ENCODE data around the gene OR2Y1.

The OR2Y1 gene

DNA sequence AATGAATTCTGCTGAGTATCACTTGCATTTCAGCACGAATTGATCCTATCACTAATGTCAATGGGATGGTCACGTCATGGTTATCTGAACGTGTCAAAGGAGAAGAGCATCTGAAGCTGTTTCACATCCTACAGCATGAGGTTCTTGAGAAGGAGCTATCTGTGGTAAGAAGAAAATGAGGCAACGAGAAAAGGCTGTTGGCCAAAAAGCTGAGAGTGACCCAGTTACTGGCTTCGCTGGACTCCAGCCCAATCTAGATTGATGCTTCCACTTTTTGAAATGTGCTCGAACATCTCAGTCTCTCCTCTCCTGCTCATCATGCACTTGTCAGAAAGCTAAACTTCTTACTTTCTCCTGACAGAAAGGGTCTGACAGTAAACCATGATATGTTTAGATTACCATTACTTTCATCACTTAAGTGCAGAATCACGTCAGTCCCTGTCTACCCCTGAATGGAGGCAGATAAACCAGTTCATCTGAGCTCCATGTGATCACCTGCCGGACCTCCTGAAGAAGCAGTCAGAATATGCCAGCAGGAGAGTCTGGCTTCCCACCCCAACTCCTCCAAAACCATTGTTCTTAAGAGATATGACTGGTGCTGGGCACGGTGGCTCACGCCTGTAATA, 40.2 kb upstream of the OR2Y1 start:
- 0 out of 2 replicates have a peak, but pooled peaks cover 3% of the 10 kb centered on the region for H3F3A ChIP-seq (ENCODE audit: insufficient read depth, low read length)
- H3K4me3 ChIP-seq (ENCODE audit: low read length): no peak overlapping the region
- H2AFZ ChIP-seq (ENCODE audit: low read length): no peak overlapping the region
- H3K36me3 ChIP-seq (replicated peaks; ENCODE audit: insufficient read depth, low read length): no peaks in the 10 kb centered on the region
- no peaks in the 10 kb centered on the region for H4K20me1 ChIP-seq (ENCODE audit: insufficient read depth, low read length)
- H3K4me1 ChIP-seq (ENCODE audit: low read length): no peaks in the 10 kb centered on the region
- H3K27me3 ChIP-seq (replicated peaks; ENCODE audit: insufficient read depth, low read length): no peaks in the 10 kb centered on the region
- DNase-seq: no peak
- no peak overlapping the region for H3K27ac ChIP-seq (ENCODE audit: low read length)
- no peak overlapping the region for H3K4me2 ChIP-seq (ENCODE audit: low read depth, low read length)
- no peaks in the 10 kb centered on the region for H3K9me2 ChIP-seq (replicated peaks; ENCODE audit: insufficient read depth, low read length)
- H3K9me3 ChIP-seq (replicated peaks; ENCODE audit: insufficient read depth, low read length): no peaks in the 10 kb centered on the region
- TF ChIP-seq EZH2phosphoT487 (IDR thresholded peaks at IDR 0.05; ENCODE audit: low read length) (no peak), EZH2 (optimal IDR thresholded peaks at IDR 0.05; ENCODE audit: low read depth, low read length) (no peak)
- TF ChIP-seq, protein P1, sequence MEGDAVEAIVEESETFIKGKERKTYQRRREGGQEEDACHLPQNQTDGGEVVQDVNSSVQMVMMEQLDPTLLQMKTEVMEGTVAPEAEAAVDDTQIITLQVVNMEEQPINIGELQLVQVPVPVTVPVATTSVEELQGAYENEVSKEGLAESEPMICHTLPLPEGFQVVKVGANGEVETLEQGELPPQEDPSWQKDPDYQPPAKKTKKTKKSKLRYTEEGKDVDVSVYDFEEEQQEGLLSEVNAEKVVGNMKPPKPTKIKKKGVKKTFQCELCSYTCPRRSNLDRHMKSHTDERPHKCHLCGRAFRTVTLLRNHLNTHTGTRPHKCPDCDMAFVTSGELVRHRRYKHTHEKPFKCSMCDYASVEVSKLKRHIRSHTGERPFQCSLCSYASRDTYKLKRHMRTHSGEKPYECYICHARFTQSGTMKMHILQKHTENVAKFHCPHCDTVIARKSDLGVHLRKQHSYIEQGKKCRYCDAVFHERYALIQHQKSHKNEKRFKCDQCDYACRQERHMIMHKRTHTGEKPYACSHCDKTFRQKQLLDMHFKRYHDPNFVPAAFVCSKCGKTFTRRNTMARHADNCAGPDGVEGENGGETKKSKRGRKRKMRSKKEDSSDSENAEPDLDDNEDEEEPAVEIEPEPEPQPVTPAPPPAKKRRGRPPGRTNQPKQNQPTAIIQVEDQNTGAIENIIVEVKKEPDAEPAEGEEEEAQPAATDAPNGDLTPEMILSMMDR (IDR thresholded peaks at IDR 0.05; ENCODE audit: low read length): no peak
- H3K9ac ChIP-seq (ENCODE audit: low read length): no peak overlapping the region
- no peaks in the 10 kb centered on the region for H3K79me2 ChIP-seq (ENCODE audit: low read length)

DNA sequence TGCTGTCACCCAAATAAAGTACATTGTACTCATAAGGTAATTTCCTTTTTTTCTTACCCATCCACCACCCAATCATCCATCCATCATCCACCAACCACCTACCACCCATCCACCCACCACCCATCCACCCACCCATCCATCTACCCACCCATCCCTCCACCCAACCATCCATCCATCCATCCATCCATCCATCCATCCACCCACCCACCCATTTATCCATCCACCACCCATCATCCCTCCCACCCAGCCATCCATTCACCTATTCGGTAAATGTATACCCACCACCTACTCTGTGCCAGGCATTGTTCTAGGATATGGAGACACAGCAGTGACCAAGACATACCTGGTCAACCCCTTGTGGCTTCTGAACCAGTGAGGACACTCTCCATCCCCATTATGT, 37.6 kb upstream of the OR2Y1 start:
- Histone ChIP-seq H3K4me2 (ENCODE audit: low read depth, low read length) (no peak overlapping the region), H3K27me3 (replicated peaks; ENCODE audit: insufficient read depth, low read length) (no peaks in the 10 kb centered on the region), H3K4me3 (ENCODE audit: low read length) (no peak overlapping the region), H3K9me2 (replicated peaks; ENCODE audit: insufficient read depth, low read length) (no peaks in the 10 kb centered on the region), H3K9me3 (replicated peaks; ENCODE audit: insufficient read depth, low read length) (no peaks in the 10 kb centered on the region), H4K20me1 (ENCODE audit: insufficient read depth, low read length) (no peaks in the 10 kb centered on the region), H3K27ac (ENCODE audit: low read length) (no peak overlapping the region), H3K9ac (ENCODE audit: low read length) (no peak overlapping the region), H3K36me3 (replicated peaks; ENCODE audit: insufficient read depth, low read length) (no peaks in the 10 kb centered on the region), H3K4me1 (ENCODE audit: low read length) (no peaks in the 10 kb centered on the region), H3F3A (ENCODE audit: insufficient read depth, low read length) (no peaks in the 10 kb centered on the region), H2AFZ (ENCODE audit: low read length) (no peak overlapping the region), H3K79me2 (ENCODE audit: low read length) (no peaks in the 10 kb centered on the region)
- DNase-seq: no peak
- TF ChIP-seq, protein P1 (IDR thresholded peaks at IDR 0.05; ENCODE audit: low read length): no peak
- TF ChIP-seq EZH2 (optimal IDR thresholded peaks at IDR 0.05; ENCODE audit: low read depth, low read length): no peak

DNA sequence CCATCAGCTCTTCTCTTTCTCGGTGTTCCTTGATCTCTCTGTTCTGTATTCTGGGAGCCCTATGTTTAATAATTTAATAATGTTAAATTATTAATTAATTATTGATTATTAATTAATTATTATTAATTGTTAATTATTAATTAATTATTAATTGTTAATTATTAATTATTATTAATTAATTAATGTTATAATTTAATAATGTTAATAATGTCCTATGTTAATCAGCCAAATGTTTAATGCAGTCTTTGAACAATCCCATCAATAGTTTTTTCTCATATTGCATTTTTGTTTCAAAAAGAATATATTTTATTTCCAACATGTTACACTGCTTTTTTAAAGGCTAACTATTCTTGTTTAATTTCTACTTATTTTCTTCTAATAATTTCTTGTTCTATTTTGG, 36.5 kb upstream of the OR2Y1 start:
- no peak overlapping the region for H3K4me3 ChIP-seq (ENCODE audit: low read length)
- no peak overlapping the region for H3K9ac ChIP-seq (ENCODE audit: low read length)
- H3F3A ChIP-seq (ENCODE audit: insufficient read depth, low read length): no peaks in the 10 kb centered on the region
- no peak overlapping the region for H3K4me2 ChIP-seq (ENCODE audit: low read depth, low read length)
- H2AFZ ChIP-seq (ENCODE audit: low read length): no peak overlapping the region
- DNase-seq: no peak
- no peak overlapping the region for H3K27ac ChIP-seq (ENCODE audit: low read length)
- no peaks in the 10 kb centered on the region for H3K36me3 ChIP-seq (replicated peaks; ENCODE audit: insufficient read depth, low read length)
- H3K9me2 ChIP-seq (replicated peaks; ENCODE audit: insufficient read depth, low read length): no peaks in the 10 kb centered on the region
- no peaks in the 10 kb centered on the region for H3K79me2 ChIP-seq (ENCODE audit: low read length)
- H3K9me3 ChIP-seq (replicated peaks; ENCODE audit: insufficient read depth, low read length): no peaks in the 10 kb centered on the region
- TF ChIP-seq EZH2phosphoT487 (IDR thresholded peaks at IDR 0.05; ENCODE audit: low read length) (no peak), EZH2 (optimal IDR thresholded peaks at IDR 0.05; ENCODE audit: low read depth, low read length) (no peak)
- TF ChIP-seq, protein P1 (IDR thresholded peaks at IDR 0.05; ENCODE audit: low read length): no peak
- H3K4me1 ChIP-seq (ENCODE audit: low read length): no peaks in the 10 kb centered on the region
- no peaks in the 10 kb centered on the region for H3K27me3 ChIP-seq (replicated peaks; ENCODE audit: insufficient read depth, low read length)
- H4K20me1 ChIP-seq (ENCODE audit: insufficient read depth, low read length): no peaks in the 10 kb centered on the region
